Measurements from ENCODE around the gene STAC3. TPM values are rescaled to one million over a fixed set of nuclear protein-coding genes. Genes with fewer than 3 reads are reported as not detected.

Gene STAC3
- polyA plus RNA-seq, 2 of the 4 experiments (the other 2 are of a cell fraction) = 0.40 to 0.43 TPM

DNA sequence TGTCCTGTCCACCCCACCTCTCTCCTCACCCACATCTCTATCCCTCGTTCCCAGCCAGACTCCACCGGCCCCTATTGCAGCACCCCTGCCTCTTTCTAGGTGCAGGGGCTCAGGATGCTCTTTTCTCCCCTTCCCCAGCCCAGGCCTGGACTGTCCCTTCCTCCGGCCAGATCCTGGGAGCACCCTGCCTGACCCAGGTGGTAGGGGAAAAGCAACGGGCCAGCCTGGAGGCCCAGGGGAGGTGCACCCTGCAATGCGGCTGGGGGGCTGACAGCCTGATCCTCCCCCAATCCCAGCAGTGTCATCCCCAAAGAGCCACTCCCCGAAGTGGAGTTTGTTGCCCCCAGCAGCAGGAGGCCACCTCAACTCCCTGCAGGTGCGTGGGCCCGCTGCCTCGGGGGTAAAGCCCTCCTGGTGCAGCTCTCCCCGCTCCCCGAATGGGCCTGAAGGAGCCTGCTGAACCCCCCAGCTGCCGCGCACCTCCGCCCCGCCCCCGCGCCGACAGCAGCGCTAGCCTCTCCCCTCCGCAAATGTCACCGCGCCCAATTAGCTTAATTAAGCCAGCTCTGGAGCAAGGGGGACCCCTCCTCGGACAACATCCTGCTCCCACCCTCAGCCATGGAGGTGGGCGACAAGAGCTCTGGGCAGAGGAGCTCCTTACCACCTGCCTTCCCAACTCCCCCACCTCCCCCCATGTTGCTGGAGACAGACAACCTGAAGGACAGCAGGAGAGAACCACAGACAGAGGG is 29.6 kb downstream of the STAC3 start:
- H3K4me3 ChIP-seq = no peak overlapping the region
- H3K4me1 ChIP-seq = peaks cover 7% of the 10 kb centered on the region; the same call in 2 of the 3 replicates
- no peak for DNase-seq (ENCODE audit: low read depth in 1 of 2, low spot score in 1 of 2)
- ChIA-PET POLR2A (interaction anchor here (1.0 kb wide), 1 partner anchor 18 kb away, joined by 3 read pairs; no protein-coding TSS in a partner anchor), CTCF (interaction anchor here (11.3 kb wide), 1 partner anchor 20 kb away, joined by 233 read pairs; a partner anchor contains a TSS)
- no peaks in the 10 kb centered on the region for H3K9me3 ChIP-seq
- H3K4me2 ChIP-seq = no peak overlapping the region
- no peak overlapping the region for H3K27ac ChIP-seq
- no peak for TF ChIP-seq HDAC2 (IDR thresholded peaks at IDR 0.05)
- TF ChIP-seq FOXS1 (CRISPR knock-in tag; IDR thresholded peaks at IDR 0.05) = no peak
- no peak for TF ChIP-seq CHD2 (IDR thresholded peaks at IDR 0.05; ENCODE audit: low read length, partially characterized antibody)
- no peak for TF ChIP-seq SREBF2 (IDR thresholded peaks at IDR 0.05)
- no peak for TF ChIP-seq EHMT2 (IDR thresholded peaks at IDR 0.05; ENCODE audit: low read depth)
- TF ChIP-seq, protein P1, sequence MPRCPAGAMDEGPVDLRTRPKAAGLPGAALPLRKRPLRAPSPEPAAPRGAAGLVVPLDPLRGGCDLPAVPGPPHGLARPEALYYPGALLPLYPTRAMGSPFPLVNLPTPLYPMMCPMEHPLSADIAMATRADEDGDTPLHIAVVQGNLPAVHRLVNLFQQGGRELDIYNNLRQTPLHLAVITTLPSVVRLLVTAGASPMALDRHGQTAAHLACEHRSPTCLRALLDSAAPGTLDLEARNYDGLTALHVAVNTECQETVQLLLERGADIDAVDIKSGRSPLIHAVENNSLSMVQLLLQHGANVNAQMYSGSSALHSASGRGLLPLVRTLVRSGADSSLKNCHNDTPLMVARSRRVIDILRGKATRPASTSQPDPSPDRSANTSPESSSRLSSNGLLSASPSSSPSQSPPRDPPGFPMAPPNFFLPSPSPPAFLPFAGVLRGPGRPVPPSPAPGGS (IDR thresholded peaks at IDR 0.05) = no peak
- TF ChIP-seq, protein P2, sequence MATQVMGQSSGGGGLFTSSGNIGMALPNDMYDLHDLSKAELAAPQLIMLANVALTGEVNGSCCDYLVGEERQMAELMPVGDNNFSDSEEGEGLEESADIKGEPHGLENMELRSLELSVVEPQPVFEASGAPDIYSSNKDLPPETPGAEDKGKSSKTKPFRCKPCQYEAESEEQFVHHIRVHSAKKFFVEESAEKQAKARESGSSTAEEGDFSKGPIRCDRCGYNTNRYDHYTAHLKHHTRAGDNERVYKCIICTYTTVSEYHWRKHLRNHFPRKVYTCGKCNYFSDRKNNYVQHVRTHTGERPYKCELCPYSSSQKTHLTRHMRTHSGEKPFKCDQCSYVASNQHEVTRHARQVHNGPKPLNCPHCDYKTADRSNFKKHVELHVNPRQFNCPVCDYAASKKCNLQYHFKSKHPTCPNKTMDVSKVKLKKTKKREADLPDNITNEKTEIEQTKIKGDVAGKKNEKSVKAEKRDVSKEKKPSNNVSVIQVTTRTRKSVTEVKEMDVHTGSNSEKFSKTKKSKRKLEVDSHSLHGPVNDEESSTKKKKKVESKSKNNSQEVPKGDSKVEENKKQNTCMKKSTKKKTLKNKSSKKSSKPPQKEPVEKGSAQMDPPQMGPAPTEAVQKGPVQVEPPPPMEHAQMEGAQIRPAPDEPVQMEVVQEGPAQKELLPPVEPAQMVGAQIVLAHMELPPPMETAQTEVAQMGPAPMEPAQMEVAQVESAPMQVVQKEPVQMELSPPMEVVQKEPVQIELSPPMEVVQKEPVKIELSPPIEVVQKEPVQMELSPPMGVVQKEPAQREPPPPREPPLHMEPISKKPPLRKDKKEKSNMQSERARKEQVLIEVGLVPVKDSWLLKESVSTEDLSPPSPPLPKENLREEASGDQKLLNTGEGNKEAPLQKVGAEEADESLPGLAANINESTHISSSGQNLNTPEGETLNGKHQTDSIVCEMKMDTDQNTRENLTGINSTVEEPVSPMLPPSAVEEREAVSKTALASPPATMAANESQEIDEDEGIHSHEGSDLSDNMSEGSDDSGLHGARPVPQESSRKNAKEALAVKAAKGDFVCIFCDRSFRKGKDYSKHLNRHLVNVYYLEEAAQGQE (IDR thresholded peaks at IDR 0.05) = no peak
- no peak for FAIRE-seq
- 71% methylated on average over 18 of the region's 24 CpGs for WGBS (ENCODE audit: missing lambda C conversion rate)
- no peak for ATAC-seq

DNA sequence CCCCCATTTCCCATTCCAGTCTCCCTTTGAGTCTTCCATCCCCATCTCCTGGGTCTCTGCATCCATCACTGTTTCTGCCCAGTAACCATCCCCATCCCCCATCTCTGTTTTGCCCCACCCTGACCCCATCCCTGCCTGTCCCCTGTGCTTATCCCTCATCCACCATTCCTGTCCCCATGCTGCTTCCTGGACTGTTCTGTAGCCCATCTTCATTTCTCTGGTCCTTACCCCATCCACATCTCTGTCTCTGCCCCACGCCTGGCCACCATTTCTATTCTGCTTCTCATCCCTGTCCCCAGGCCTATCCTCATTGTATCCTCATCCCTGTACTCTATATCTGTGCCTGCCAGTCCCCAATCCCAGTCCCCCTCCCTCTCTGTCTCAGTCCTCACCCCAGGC is 30.2 kb downstream of the STAC3 start:
- POLR2A ChIA-PET = no interaction called here
- no peak for TF ChIP-seq NPAS2 (CRISPR knock-in tag; IDR thresholded peaks at IDR 0.05; ENCODE audit: borderline replicate concordance)
- TF ChIP-seq, protein P3, sequence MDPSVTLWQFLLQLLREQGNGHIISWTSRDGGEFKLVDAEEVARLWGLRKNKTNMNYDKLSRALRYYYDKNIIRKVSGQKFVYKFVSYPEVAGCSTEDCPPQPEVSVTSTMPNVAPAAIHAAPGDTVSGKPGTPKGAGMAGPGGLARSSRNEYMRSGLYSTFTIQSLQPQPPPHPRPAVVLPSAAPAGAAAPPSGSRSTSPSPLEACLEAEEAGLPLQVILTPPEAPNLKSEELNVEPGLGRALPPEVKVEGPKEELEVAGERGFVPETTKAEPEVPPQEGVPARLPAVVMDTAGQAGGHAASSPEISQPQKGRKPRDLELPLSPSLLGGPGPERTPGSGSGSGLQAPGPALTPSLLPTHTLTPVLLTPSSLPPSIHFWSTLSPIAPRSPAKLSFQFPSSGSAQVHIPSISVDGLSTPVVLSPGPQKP (IDR thresholded peaks at IDR 0.05; ENCODE audit: low read depth, low read length) = no peak
- no peak for TF ChIP-seq PHF8 (IDR thresholded peaks at IDR 0.05; ENCODE audit: borderline replicate concordance, low read depth)
- TF ChIP-seq, protein P4, sequence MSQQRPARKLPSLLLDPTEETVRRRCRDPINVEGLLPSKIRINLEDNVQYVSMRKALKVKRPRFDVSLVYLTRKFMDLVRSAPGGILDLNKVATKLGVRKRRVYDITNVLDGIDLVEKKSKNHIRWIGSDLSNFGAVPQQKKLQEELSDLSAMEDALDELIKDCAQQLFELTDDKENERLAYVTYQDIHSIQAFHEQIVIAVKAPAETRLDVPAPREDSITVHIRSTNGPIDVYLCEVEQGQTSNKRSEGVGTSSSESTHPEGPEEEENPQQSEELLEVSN (IDR thresholded peaks at IDR 0.05; ENCODE audit: borderline replicate concordance, low read depth) = no peak
- TF ChIP-seq RFX5 (IDR thresholded peaks at IDR 0.05) = no peak
- TF ChIP-seq CBX2 (IDR thresholded peaks at IDR 0.05; ENCODE audit: borderline replicate concordance, low read depth) = no peak
- no peak for TF ChIP-seq RAD21 (conservative IDR thresholded peaks at IDR 0.05 in 1 of 2, IDR thresholded peaks at IDR 0.05 in 1 of 2)
- TF ChIP-seq, protein P1 (IDR thresholded peaks at IDR 0.05) = no peak
- TF ChIP-seq NFE2L2 (conservative IDR thresholded peaks at IDR 0.05; ENCODE audit: low read length) = no peak
- TF ChIP-seq NR3C1 (IDR thresholded peaks at IDR 0.05) = no peak
- TF ChIP-seq, protein P5, sequence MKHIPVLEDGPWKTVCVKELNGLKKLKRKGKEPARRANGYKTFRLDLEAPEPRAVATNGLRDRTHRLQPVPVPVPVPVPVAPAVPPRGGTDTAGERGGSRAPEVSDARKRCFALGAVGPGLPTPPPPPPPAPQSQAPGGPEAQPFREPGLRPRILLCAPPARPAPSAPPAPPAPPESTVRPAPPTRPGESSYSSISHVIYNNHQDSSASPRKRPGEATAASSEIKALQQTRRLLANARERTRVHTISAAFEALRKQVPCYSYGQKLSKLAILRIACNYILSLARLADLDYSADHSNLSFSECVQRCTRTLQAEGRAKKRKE (CRISPR knock-in tag; IDR thresholded peaks at IDR 0.05; ENCODE audit: low read depth) = no peak
- TF ChIP-seq POLR2A (IDR thresholded peaks at IDR 0.05; ENCODE audit: low read length) = no peak
- TF ChIP-seq EHMT2 (IDR thresholded peaks at IDR 0.05; ENCODE audit: low read depth) = no peak
- FAIRE-seq = no peak
- no peak for DNase-seq (ENCODE audit: low read depth in 1 of 2, low spot score in 1 of 2)
- CTCF ChIA-PET = interaction anchor here (11.3 kb wide), 1 partner anchor 21 kb away, joined by 233 read pairs; a partner anchor contains a TSS
- no peak overlapping the region for H3K27ac ChIP-seq
- H3K9me3 ChIP-seq = no peaks in the 10 kb centered on the region
- WGBS (ENCODE audit: missing lambda C conversion rate) = 75% methylated on average over 1 of the region's 1 CpG
- no peak overlapping the region for H3K4me2 ChIP-seq
- ATAC-seq = no peak
- peaks cover 13% of the 10 kb centered on the region; the same call in 2 of the 3 replicates for H3K4me1 ChIP-seq
- H3K4me3 ChIP-seq = no peak overlapping the region
